ENCODE results near the gene PAIP2. TPM values are rescaled to one million over a fixed set of nuclear protein-coding genes. Genes with fewer than 3 reads are reported as not detected.

PAIP2 gene
- total RNA-seq, 1 experiment from 2014 or later = 95.0 TPM

GRCh38 chr5:139299486-139299885 is 42.2 kb upstream of the PAIP2 start:
- POLR2A ChIA-PET (ENCODE audit: low non-redundant PET) = no interaction called here
- no peak for DNase-seq (ENCODE audit: low spot score)
- intact Hi-C loops (cut with micrococcal nuclease; ENCODE audit: unreplicated experiment) = no loop called here
- CTCF ChIA-PET = interaction anchor here (0.6 kb wide), 1 partner anchor 14 kb away, joined by 4 read pairs; no protein-coding TSS in a partner anchor
- H3K4me3 ChIP-seq (ENCODE audit: low read depth, low read length, poor library complexity, severe bottlenecking) = no peak overlapping the region
- peaks cover 43% of the 10 kb centered on the region for H3K4me1 ChIP-seq (ENCODE audit: insufficient read depth, low read length, poor library complexity, severe bottlenecking)
- BruUV-seq (replicated peaks) = no TSS peak
- TF ChIP-seq EZH2 (IDR thresholded peaks at IDR 0.05; ENCODE audit: borderline replicate concordance, low read depth, low read length, poor library complexity, severe bottlenecking) (no peak), CTCF (conservative IDR thresholded peaks at IDR 0.05; ENCODE audit: low read depth, low read length) (no peak)
- no peaks in the 10 kb centered on the region for H3K27me3 ChIP-seq (replicated peaks; ENCODE audit: insufficient read depth, low read depth, low read length, poor library complexity)
- no peaks in the 10 kb centered on the region for H3K9me3 ChIP-seq (ENCODE audit: low read depth, low read length, poor library complexity, severe bottlenecking)
- peaks cover 5% of the 10 kb centered on the region for H3K36me3 ChIP-seq (ENCODE audit: insufficient read depth, low read length, poor library complexity, severe bottlenecking)
- no peak overlapping the region for H3K27ac ChIP-seq (ENCODE audit: low read depth, low read length, poor library complexity, severe bottlenecking)

DNA sequence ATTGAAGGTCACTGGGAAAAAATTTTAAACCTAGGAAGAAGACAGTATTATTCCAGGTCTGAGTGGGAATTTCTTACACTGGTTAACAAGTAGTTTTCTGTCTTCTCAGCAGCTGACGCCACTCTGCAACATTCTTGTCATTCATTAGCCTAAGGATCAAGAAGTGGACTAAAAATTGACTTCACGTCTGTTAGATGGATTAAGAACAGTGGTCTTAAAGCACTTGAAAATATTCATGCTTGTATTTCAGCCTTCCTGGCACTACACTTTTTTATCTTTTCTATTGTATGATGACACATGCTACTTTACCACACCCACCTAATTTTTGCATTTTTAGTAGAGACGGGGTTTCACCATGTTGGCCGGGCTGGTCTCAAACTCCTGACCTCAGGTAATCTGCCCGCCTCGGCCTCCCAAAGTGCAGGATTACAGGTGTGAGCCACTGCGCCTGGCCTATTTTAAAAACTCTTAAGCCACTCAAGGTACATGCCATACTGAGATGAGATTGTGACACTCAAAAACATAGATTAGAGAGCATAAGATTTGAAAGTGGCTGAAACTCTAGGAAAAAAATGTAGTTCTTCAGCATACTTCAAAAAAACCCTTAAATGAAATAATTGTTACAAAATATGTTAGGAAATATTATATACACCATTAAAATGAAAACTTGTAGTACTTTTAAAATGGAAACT is 39.7 kb upstream of the PAIP2 start:
- TF ChIP-seq CTCF (conservative IDR thresholded peaks at IDR 0.05; ENCODE audit: low read depth, low read length) (no peak), EZH2 (IDR thresholded peaks at IDR 0.05; ENCODE audit: borderline replicate concordance, low read depth, low read length, poor library complexity, severe bottlenecking) (no peak)
- no peaks in the 10 kb centered on the region for H3K9me3 ChIP-seq (ENCODE audit: low read depth, low read length, poor library complexity, severe bottlenecking)
- no peak overlapping the region for H3K4me3 ChIP-seq (ENCODE audit: low read depth, low read length, poor library complexity, severe bottlenecking)
- no TSS peak for BruUV-seq (replicated peaks)
- CTCF ChIA-PET = interaction anchor here (0.7 kb wide), 1 partner anchor 24 kb away, joined by 5 read pairs; no protein-coding TSS in a partner anchor
- H3K27ac ChIP-seq (ENCODE audit: low read depth, low read length, poor library complexity, severe bottlenecking) = no peak overlapping the region
- peaks cover 5% of the 10 kb centered on the region for H3K36me3 ChIP-seq (ENCODE audit: insufficient read depth, low read length, poor library complexity, severe bottlenecking)
- peaks cover 43% of the 10 kb centered on the region for H3K4me1 ChIP-seq (ENCODE audit: insufficient read depth, low read length, poor library complexity, severe bottlenecking)
- POLR2A ChIA-PET (ENCODE audit: low non-redundant PET) = no interaction called here
- intact Hi-C loops (cut with micrococcal nuclease; ENCODE audit: unreplicated experiment) = no loop called here
- no peak for DNase-seq (ENCODE audit: low spot score)
- no peaks in the 10 kb centered on the region for H3K27me3 ChIP-seq (replicated peaks; ENCODE audit: insufficient read depth, low read depth, low read length, poor library complexity)

DNA sequence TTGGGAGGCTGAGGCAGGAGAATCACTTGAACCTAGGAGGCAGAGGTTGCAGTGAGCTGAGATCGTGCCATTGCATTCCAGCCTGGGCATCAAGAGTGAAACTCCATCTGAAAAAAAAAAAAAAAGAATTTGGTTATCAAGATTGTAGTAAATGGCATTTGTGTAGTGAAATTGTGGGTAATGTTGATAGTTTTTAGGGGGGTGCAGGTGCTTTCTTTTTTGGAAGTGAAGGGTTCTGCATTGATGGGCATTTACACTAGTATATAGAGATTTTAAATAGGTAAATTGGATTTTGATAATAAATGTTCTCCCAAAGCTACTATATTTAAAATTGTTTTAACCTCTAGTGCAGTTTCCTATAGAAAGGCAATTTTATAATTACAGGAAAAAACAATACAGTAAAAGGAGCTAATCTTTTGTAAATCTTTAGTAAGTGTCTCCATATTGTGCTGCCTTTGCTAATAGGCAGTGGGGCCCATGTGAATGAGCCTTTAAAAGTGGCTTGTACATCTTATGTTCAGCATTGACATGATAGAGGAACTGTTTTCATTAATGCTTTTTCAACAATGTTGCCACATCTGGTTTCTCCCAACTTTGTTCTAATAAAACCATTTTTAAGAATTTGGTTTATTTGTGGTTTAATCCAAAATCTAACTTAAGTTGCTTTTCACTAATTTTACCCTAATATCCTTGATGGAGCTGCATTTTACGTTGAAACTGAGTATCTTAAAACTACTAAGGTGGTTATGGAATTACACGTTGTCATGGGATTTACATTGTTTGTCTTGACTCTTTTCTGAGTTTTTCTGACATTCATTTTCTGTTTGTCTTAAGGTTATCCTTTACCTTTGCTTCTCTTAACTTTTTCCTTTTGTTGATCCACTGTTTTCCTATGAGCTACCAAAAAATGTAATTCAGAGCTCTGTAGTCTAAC is 37.0 kb upstream of the PAIP2 start:
- Histone ChIP-seq H3K4me3 (ENCODE audit: low read depth, low read length, poor library complexity, severe bottlenecking) (no peak overlapping the region), H3K27ac (ENCODE audit: low read depth, low read length, poor library complexity, severe bottlenecking) (no peak overlapping the region), H3K36me3 (ENCODE audit: insufficient read depth, low read length, poor library complexity, severe bottlenecking) (peaks cover 5% of the 10 kb centered on the region), H3K9me3 (ENCODE audit: low read depth, low read length, poor library complexity, severe bottlenecking) (no peaks in the 10 kb centered on the region), H3K27me3 (replicated peaks; ENCODE audit: insufficient read depth, low read depth, low read length, poor library complexity) (no peaks in the 10 kb centered on the region), H3K4me1 (ENCODE audit: insufficient read depth, low read length, poor library complexity, severe bottlenecking) (peaks cover 44% of the 10 kb centered on the region)
- no peak for DNase-seq (ENCODE audit: low spot score)
- CTCF ChIA-PET = no interaction called here
- intact Hi-C loops (cut with micrococcal nuclease; ENCODE audit: unreplicated experiment) = no loop called here
- TF ChIP-seq EZH2 (IDR thresholded peaks at IDR 0.05; ENCODE audit: borderline replicate concordance, low read depth, low read length, poor library complexity, severe bottlenecking) (no peak), CTCF (conservative IDR thresholded peaks at IDR 0.05; ENCODE audit: low read depth, low read length) (no peak)
- BruUV-seq (replicated peaks) = no TSS peak
- POLR2A ChIA-PET (ENCODE audit: low non-redundant PET) = interaction anchor here (0.7 to 0.8 kb wide), 2 partner anchors 11 to 849 kb away, joined by 5 to 10 read pairs; partner anchors contain the start of gene MATR3

Data from A673 (cell line).